Measurements from ENCODE around the gene RHCE. TPM values are rescaled to one million over a fixed set of nuclear protein-coding genes. Genes with fewer than 3 reads are reported as not detected.

Gene RHCE
- total RNA-seq, 3 donors from 2014 or later = 0.39 TPM; not detected in 2

DNA sequence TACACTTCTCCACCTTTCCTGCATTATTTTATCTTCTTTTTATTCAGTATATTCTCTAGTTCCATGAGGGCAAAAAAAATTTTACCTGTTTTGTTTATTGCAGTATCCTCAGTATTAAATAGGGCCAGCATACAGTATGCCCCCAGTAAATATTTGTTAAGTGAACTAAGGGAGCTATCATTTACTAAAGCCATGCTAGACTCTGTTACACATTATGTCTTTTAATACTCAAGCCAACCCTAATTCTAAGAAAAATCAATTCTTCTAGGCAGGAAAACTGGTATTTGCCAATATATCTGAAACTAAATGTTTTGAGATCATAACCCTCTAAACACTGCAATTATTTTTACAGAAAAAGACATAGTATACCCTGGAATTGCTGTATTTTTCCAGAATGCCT is 64.2 kb downstream of the RHCE start:
- Histone ChIP-seq H3K9me3 (no peaks in the 10 kb centered on the region), H3K36me3 (ENCODE audit: low read depth) (no peaks in the 10 kb centered on the region), H3K4me1 (ENCODE audit: low read depth) (no peaks in the 10 kb centered on the region), H3K4me3 (no peak overlapping the region)
- TF ChIP-seq, protein P1, sequence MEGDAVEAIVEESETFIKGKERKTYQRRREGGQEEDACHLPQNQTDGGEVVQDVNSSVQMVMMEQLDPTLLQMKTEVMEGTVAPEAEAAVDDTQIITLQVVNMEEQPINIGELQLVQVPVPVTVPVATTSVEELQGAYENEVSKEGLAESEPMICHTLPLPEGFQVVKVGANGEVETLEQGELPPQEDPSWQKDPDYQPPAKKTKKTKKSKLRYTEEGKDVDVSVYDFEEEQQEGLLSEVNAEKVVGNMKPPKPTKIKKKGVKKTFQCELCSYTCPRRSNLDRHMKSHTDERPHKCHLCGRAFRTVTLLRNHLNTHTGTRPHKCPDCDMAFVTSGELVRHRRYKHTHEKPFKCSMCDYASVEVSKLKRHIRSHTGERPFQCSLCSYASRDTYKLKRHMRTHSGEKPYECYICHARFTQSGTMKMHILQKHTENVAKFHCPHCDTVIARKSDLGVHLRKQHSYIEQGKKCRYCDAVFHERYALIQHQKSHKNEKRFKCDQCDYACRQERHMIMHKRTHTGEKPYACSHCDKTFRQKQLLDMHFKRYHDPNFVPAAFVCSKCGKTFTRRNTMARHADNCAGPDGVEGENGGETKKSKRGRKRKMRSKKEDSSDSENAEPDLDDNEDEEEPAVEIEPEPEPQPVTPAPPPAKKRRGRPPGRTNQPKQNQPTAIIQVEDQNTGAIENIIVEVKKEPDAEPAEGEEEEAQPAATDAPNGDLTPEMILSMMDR (IDR thresholded peaks at IDR 0.05) = no peak
- DNase-seq (no peak), ATAC-seq (no peak)
- intact Hi-C loops (cut with DNase I, micrococcal nuclease) = no loop called here

DNA sequence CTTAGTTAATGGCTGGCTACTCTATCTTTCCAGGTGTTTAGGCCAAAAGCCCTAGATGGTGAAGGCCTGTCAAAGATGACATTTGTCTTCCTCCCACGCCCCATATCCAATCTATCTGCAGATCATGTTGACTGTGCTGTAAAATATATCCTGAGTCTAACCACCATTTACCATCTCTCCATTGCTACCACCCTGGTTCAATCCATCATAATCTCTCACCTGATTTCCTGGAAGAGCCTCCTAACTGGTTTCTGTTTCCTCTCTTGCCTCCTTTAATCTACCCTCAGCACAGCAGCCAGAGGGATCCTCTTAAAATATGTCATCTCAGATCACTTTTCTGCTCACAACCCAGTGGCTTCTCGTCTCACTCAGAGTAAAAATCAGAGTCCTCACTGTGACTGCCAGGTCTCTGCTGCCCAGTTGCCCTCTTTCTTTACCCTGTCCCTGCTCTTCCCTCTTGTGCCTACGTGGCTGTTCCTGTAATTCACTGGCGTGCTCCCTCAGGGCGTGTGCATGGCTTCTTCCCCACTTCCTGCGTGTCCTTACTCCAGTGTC is 64.7 kb downstream of the RHCE start:
- ATAC-seq = no peak
- Histone ChIP-seq H3K4me3 (no peak overlapping the region), H3K9me3 (no peaks in the 10 kb centered on the region), H3K36me3 (ENCODE audit: low read depth) (no peaks in the 10 kb centered on the region), H3K4me1 (ENCODE audit: low read depth) (no peaks in the 10 kb centered on the region)
- intact Hi-C loops (cut with DNase I, micrococcal nuclease) = no loop called here
- TF ChIP-seq, protein P1 (IDR thresholded peaks at IDR 0.05) = no peak
- DNase-seq = no peak

DNA sequence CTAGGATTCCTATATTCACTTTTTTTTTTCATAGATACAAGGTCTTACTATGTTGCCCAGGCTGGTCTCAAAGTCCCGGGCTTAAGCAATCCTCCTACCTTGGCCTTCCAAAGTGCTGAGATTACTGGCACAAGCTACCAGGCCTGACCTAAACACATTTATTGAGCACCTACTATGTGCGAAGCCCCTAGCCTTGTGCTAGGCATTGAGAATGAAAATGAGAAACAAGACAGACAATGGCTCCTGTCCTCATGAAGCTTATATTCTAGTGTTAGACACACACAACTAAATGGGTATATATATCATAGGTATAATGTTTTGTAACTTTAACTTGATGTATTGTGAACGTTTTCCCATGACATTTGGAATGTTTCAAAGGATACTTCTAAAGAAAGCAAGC is 71.0 kb downstream of the RHCE start:
- ATAC-seq (no peak), DNase-seq (no peak)
- intact Hi-C loops (cut with DNase I, micrococcal nuclease) = no loop called here
- Histone ChIP-seq H3K4me1 (ENCODE audit: low read depth) (no peaks in the 10 kb centered on the region), H3K36me3 (ENCODE audit: low read depth) (no peaks in the 10 kb centered on the region), H3K9me3 (no peaks in the 10 kb centered on the region), H3K4me3 (no peak overlapping the region)
- TF ChIP-seq, protein P1 (IDR thresholded peaks at IDR 0.05) = no peak

DNA sequence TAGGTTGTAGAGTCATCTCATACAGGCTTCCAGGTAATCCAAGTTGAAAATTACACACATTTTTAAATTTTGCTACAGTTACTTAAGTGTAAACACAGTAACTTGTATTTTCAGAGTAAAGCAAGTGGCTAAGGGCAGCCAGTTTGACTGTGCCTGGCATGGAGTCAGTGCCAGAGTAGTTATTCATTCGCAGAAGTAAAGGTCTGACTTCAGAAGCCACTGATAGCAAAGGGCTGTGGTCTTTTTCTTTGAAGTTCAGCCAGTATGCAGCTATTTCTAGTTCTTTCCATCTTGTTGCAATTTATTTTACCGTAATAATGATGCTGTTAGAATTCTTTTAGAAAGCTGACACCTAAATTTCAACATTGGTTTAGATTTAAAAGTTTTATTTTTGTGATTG is 73.1 kb downstream of the RHCE start:
- H3K4me1 ChIP-seq (ENCODE audit: low read depth) = no peaks in the 10 kb centered on the region
- no peak for ATAC-seq
- intact Hi-C loops (cut with DNase I, micrococcal nuclease) = no loop called here
- no peak overlapping the region for H3K4me3 ChIP-seq
- no peak for DNase-seq
- TF ChIP-seq, protein P1 (IDR thresholded peaks at IDR 0.05) = no peak
- no peaks in the 10 kb centered on the region for H3K36me3 ChIP-seq (ENCODE audit: low read depth)
- no peaks in the 10 kb centered on the region for H3K9me3 ChIP-seq

DNA sequence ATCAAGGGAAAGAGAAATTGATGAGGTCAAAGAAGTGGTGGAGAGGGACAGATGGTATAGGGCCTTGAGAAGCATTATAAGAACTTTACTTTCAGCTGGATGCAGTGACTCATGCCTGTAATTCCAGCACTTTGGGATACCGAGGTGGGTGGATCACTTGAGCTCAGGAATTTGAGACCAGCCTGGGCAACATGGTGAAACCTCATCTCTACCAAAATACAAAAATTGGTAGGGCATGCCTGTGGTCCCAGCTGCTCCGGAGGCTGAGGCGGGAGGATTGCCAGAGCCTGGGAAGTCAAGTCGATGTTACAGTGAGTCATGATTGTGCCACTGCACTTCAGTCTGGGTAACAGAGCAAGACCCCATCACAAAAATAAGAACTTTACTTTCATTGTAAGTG is 76.8 kb downstream of the RHCE start:
- no peaks in the 10 kb centered on the region for H3K9me3 ChIP-seq
- ATAC-seq (no peak), DNase-seq (no peak)
- TF ChIP-seq, protein P1 (IDR thresholded peaks at IDR 0.05) = no peak
- intact Hi-C loops (cut with DNase I, micrococcal nuclease) = no loop called here
- H3K4me1 ChIP-seq (ENCODE audit: low read depth) = peaks cover 18% of the 10 kb centered on the region
- no peaks in the 10 kb centered on the region for H3K36me3 ChIP-seq (ENCODE audit: low read depth)
- H3K4me3 ChIP-seq = no peak overlapping the region

DNA sequence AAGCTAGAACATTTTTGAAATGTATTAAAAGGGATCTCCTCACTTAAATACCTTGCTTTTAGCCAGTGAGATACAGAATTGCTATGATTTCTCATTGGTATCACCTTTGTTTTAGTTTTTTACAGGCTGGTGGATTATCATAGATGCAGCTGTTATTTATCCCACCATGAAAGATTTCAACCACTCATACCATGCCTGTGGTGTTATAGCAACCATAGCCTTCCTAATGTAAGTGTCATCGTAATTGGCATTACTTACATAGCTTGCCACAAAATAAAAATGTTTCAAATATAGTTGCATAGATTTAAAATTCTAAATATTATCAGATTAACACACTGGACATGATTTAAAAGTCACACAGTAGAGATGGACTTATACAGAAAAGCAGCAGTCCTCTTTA is 77.8 kb downstream of the RHCE start:
- intact Hi-C loops (cut with DNase I, micrococcal nuclease) = no loop called here
- TF ChIP-seq, protein P1 (IDR thresholded peaks at IDR 0.05) = no peak
- ATAC-seq (no peak), DNase-seq (no peak)
- Histone ChIP-seq H3K36me3 (ENCODE audit: low read depth) (no peaks in the 10 kb centered on the region), H3K4me3 (no peak overlapping the region), H3K4me1 (ENCODE audit: low read depth) (peaks cover 18% of the 10 kb centered on the region), H3K9me3 (no peaks in the 10 kb centered on the region)
